ENCODE measurements around the gene PEX14. TPM values are rescaled to one million over a fixed set of nuclear protein-coding genes. Genes with fewer than 3 reads are reported as not detected.

The PEX14 gene
- total and polyA plus RNA-seq, 8 donors: 8.2 to 26.3 (median 12.6) TPM

GRCh38 chr1:10629091-10629815 is 154.5 kb downstream of the PEX14 start:
- H3K4me3 ChIP-seq: no peak overlapping the region
- TF ChIP-seq EP300 (IDR thresholded peaks at IDR 0.05) (no peak), POLR2A (IDR thresholded peaks at IDR 0.05) (no peak), POLR2AphosphoS5 (IDR thresholded peaks at IDR 0.05) (no peak), CTCF (IDR thresholded peaks at IDR 0.05) (no peak)
- no peaks in the 10 kb centered on the region for H3K27me3 ChIP-seq
- intact Hi-C loops (cut with DNase I; ENCODE audit: low total_unique reads): no loop called here
- peaks cover 21 to 65% (median 57%) of the 10 kb centered on the region in 4 donors for H3K4me1 ChIP-seq
- 87 to 95% (median 89%) methylated on average over 22 to 25 of the region's 25 CpGs for WGBS, 5 donors
- H3K36me3 ChIP-seq: peaks cover 0 to 55% (median 40%) of the 10 kb centered on the region in 4 donors
- H3K27ac ChIP-seq: peak overlapping the region; percentile 20 to 83 (median 70)
- H3K9me3 ChIP-seq: no peaks in the 10 kb centered on the region
- DNase-seq: no peak

GRCh38 chr1:10629816-10630571 is 155.2 kb downstream of the PEX14 start:
- peak overlapping the region in 4 of 5 donors; percentile 55 to 85 (median 78) for H3K27ac ChIP-seq
- peaks cover 0 to 47% (median 33%) of the 10 kb centered on the region in 4 donors for H3K36me3 ChIP-seq
- intact Hi-C loops (cut with DNase I; ENCODE audit: low total_unique reads): no loop called here
- DNase-seq: no peak
- TF ChIP-seq POLR2AphosphoS5 (IDR thresholded peaks at IDR 0.05): no peak
- TF ChIP-seq POLR2A (IDR thresholded peaks at IDR 0.05): no peak
- no peak for TF ChIP-seq EP300 (IDR thresholded peaks at IDR 0.05)
- TF ChIP-seq CTCF (IDR thresholded peaks at IDR 0.05): no peak
- whole genome bisulfite sequencing, 5 donors: 91 to 95% (median 93%) methylated on average over 22 to 36 of the region's 36 CpGs
- H3K9me3 ChIP-seq: no peaks in the 10 kb centered on the region
- no peak overlapping the region for H3K4me3 ChIP-seq
- H3K4me1 ChIP-seq: peaks cover 25 to 73% (median 64%) of the 10 kb centered on the region in 4 donors
- no peaks in the 10 kb centered on the region for H3K27me3 ChIP-seq

- Histone ChIP-seq H3K4me1 (peaks cover 32 to 80% (median 71%) of the 10 kb centered on the region in 4 donors), H3K36me3 (peaks cover 0 to 40% (median 26%) of the 10 kb centered on the region in 4 donors), H3K9me3 (no peaks in the 10 kb centered on the region), H3K27ac (peak overlapping the region in 4 of 5 donors; percentile 55 to 89 (median 84)), H3K27me3 (no peaks in the 10 kb centered on the region), H3K4me3 (no peak overlapping the region)
- DNase-seq: no peak
- 83 to 95% (median 91%) methylated on average over 11 to 13 of the region's 13 CpGs for WGBS, 5 donors
- TF ChIP-seq CTCF (IDR thresholded peaks at IDR 0.05) (no peak), POLR2AphosphoS5 (IDR thresholded peaks at IDR 0.05) (no peak), POLR2A (IDR thresholded peaks at IDR 0.05) (no peak), EP300 (IDR thresholded peaks at IDR 0.05) (no peak)
- intact Hi-C loops (cut with DNase I; ENCODE audit: low total_unique reads): no loop called here
These were observed 155.9 kb downstream of the PEX14 start for GRCh38 chr1:10630661-10631120.

GRCh38 chr1:10631121-10631810 is 156.5 kb downstream of the PEX14 start:
- WGBS, 5 donors: 78 to 92% (median 83%) methylated on average over 18 to 20 of the region's 20 CpGs
- TF ChIP-seq EP300 (IDR thresholded peaks at IDR 0.05) (no peak), POLR2A (IDR thresholded peaks at IDR 0.05) (no peak), POLR2AphosphoS5 (IDR thresholded peaks at IDR 0.05) (peak in 1 of 3 donors; percentile 12), CTCF (IDR thresholded peaks at IDR 0.05) (no peak)
- peak overlapping the region; percentile 4 to 89 (median 83) for H3K27ac ChIP-seq

More at GRCh38 chr1:10631121-10631810, 156.5 kb downstream of the PEX14 start:
- no peaks in the 10 kb centered on the region for H3K9me3 ChIP-seq
- peaks cover 0 to 39% (median 23%) of the 10 kb centered on the region in 4 donors for H3K36me3 ChIP-seq
- DNase-seq: peak in 1 of 2 donors; percentile 23
- intact Hi-C loops (cut with DNase I; ENCODE audit: low total_unique reads): no loop called here
- H3K27me3 ChIP-seq: no peaks in the 10 kb centered on the region
- no peak overlapping the region for H3K4me3 ChIP-seq
- H3K4me1 ChIP-seq: peaks cover 34 to 85% (median 77%) of the 10 kb centered on the region in 4 donors
